OCI-LY7 (cell line): ENCODE measurements around the gene ARAP1. TPM values are rescaled to one million over a fixed set of nuclear protein-coding genes. Genes with fewer than 3 reads are reported as not detected.

Experiments
- BruUV-seq: library from RNA; stranded (reverse); fragments of 400-500 nt; replicated peaks from 2 replicates; lab custom pipeline; 2021; lab: Mats Ljungman, UMichigan
- CTCF ChIA-PET: fragments of 300-600 bp; sonication (Branson Sonifier 250); formaldehyde crosslinking; loops from one replicate; lab custom pipeline; 2022; ENCODE audit warnings: antibody characterized with exemption; ENCODE audit not compliant: unreplicated experiment; lab: Charles Lee
- POLR2A ChIA-PET: fragments of 300-600 bp; sonication (Branson Sonifier 250); formaldehyde crosslinking; loops from one replicate; lab custom pipeline; 2022; ENCODE audit warnings: antibody characterized with exemption; lab: Charles Lee
- DNase-seq: peaks from one replicate; pipeline ENCODE4 v3.0.0-alpha.2; 2015; ENCODE audit warnings: low spot score
- H2AFZ ChIP-seq: fragments of 200-600 bp; sonication (generic), shearing (Covaris generic); 2 replicates; pipeline ENCODE4 v1.6.1; 2014; ENCODE audit warnings: mild to moderate bottlenecking, antibody characterized with exemption, low read length, moderate library complexity
- H3K27ac ChIP-seq: fragments of 200-600 bp; sonication (generic); 2 replicates; pipeline ENCODE4 v1.5.1; 2014; ENCODE audit warnings: mixed run types, low read depth, mild to moderate bottlenecking, moderate library complexity, low read length, inconsistent platforms; ENCODE audit not compliant: poor library complexity, severe bottlenecking
- H3K36me3 ChIP-seq: fragments of 200-600 bp; sonication (generic); 2 replicates; pipeline ENCODE4 v1.6.1; 2014; ENCODE audit warnings: mild to moderate bottlenecking, antibody characterized with exemption, low read length, moderate library complexity, mixed read lengths; ENCODE audit not compliant: insufficient read depth
- H3K4me1 ChIP-seq: fragments of 200-600 bp; sonication (generic); 2 replicates; pipeline ENCODE4 v1.5.1; 2014; ENCODE audit warnings: mild to moderate bottlenecking, low read length; ENCODE audit not compliant: insufficient read depth, poor library complexity, severe bottlenecking
- H3K4me2 ChIP-seq: fragments of 200-600 bp; sonication (generic); 2 replicates; pipeline ENCODE4 v1.6.1; 2014; ENCODE audit warnings: mild to moderate bottlenecking, low read length
- H3K4me3 ChIP-seq: fragments of 200-600 bp; sonication (generic); 2 replicates; pipeline ENCODE4 v1.5.1; 2014; ENCODE audit warnings: mild to moderate bottlenecking, low read depth, low read length; ENCODE audit not compliant: poor library complexity, severe bottlenecking
- H3K79me2 ChIP-seq: fragments of 200-600 bp; sonication (generic); 2 replicates; pipeline ENCODE4 v1.6.1; 2016; ENCODE audit warnings: low read depth, mild to moderate bottlenecking, low read length, moderate library complexity, mixed read lengths; ENCODE audit not compliant: insufficient read depth
- H3K9me2 ChIP-seq: fragments of 200-600 bp; sonication (generic); 2 replicates; pipeline ENCODE4 v1.6.1; 2016; ENCODE audit warnings: mild to moderate bottlenecking, low read length, mixed read lengths; ENCODE audit not compliant: insufficient read depth
- H3K9me3 ChIP-seq: fragments of 200-600 bp; sonication (generic); 2 replicates; pipeline ENCODE4 v1.6.1; 2014; ENCODE audit warnings: mild to moderate bottlenecking, mixed run types, low read length, mixed read lengths
- H4K20me1 ChIP-seq: fragments of 200-600 bp; sonication (generic); 2 replicates; pipeline ENCODE4 v1.6.1; 2014; ENCODE audit warnings: mild to moderate bottlenecking, antibody characterized with exemption, low read length, moderate library complexity, mixed read lengths; ENCODE audit not compliant: insufficient read depth
- CTCF ChIP-seq: fragments of 200-600 bp; sonication (generic); conservative IDR thresholded peaks from 2 replicates; pipeline ENCODE4 v1.5.1; 2014; ENCODE audit warnings: mild to moderate bottlenecking, antibody characterized with exemption, low read length, moderate library complexity, mixed read lengths
- EZH2phosphoT487 ChIP-seq: fragments of 200-600 bp; sonication (generic); IDR thresholded peaks from 2 replicates; pipeline ENCODE4 v1.6.1; 2018; ENCODE audit warnings: low read depth, borderline replicate concordance, mild to moderate bottlenecking, mixed run types, antibody characterized with exemption, low read length, moderate library complexity, mixed read lengths
- intact Hi-C: fragments of 100-400 bp; cut with micrococcal nuclease; formaldehyde crosslinking; loops from one replicate; pipeline ENCODE4 v1.10.0; 2022; ENCODE audit not compliant: unreplicated experiment
- total RNA-seq, 2 experiments: library from RNA; depleted of rRNA in 1 of 2; stranded (reverse); fragments of >200 nt in 1 of 2; shearing (Covaris generic) in 1 of 2; gene quantifications; 2 replicates each; pipeline ENCODE4 v1.2.3, GENCODE V29; 2014 to 2022

ARAP1 gene
- total RNA-seq, 2 experiments from 2014 or later, result 65.6 to 106 TPM

- intact Hi-C loops, result no loop called here
- Histone ChIP-seq H3K36me3 (peaks cover 76% of the 10 kb centered on the region), H3K4me3 (no peak overlapping the region), H3K4me2 (no peak overlapping the region), H3K9me2 (no peaks in the 10 kb centered on the region), H4K20me1 (no peaks in the 10 kb centered on the region), H3K4me1 (no peaks in the 10 kb centered on the region), H3K9me3 (no peaks in the 10 kb centered on the region), H3K27ac (no peak overlapping the region), H2AFZ (no peak overlapping the region), H3K79me2 (no peaks in the 10 kb centered on the region)
- no peak for TF ChIP-seq CTCF
- no peak for TF ChIP-seq EZH2phosphoT487
- CTCF ChIA-PET, result no interaction called here
- DNase-seq, result no peak
- POLR2A ChIA-PET, result no interaction called here
- BruUV-seq, result no TSS peak
These were observed 55.1 kb downstream of the ARAP1 start for GRCh38 chr11:72696866-72697700.

- no peak overlapping the region for H3K4me3 ChIP-seq
- no peak for DNase-seq
- CTCF ChIA-PET, result no interaction called here
- no peaks in the 10 kb centered on the region for H3K79me2 ChIP-seq
- H4K20me1 ChIP-seq, result no peaks in the 10 kb centered on the region
- no peaks in the 10 kb centered on the region for H3K9me3 ChIP-seq
- no peaks in the 10 kb centered on the region for H3K9me2 ChIP-seq
- BruUV-seq, result no TSS peak
- intact Hi-C loops, result no loop called here
- H3K27ac ChIP-seq, result no peak overlapping the region
- no peak overlapping the region for H2AFZ ChIP-seq
- H3K4me2 ChIP-seq, result no peak overlapping the region
- H3K4me1 ChIP-seq, result no peaks in the 10 kb centered on the region
- POLR2A ChIA-PET, result no interaction called here
- H3K36me3 ChIP-seq, result peaks cover 75% of the 10 kb centered on the region
- TF ChIP-seq CTCF (no peak), EZH2phosphoT487 (no peak)
These were observed 56.9 kb downstream of the ARAP1 start for GRCh38 chr11:72695354-72695753.
